ENCODE results near the gene HEMGN. TPM values are rescaled to one million over a fixed set of nuclear protein-coding genes. Genes with fewer than 3 reads are reported as not detected.

HEMGN gene
- total RNA-seq (1 to 10 TPM in 1 of 10 donors, under 1 TPM in 3, not detected in 6; 0.11 to 1.1 (median 0.19) TPM), polyA plus RNA-seq (not detected)
- long read RNA-seq, donor 1, result 0 reads
- long read RNA-seq, donor 2, result 0 reads
- long read RNA-seq, donor 3, result 0 reads

DNA sequence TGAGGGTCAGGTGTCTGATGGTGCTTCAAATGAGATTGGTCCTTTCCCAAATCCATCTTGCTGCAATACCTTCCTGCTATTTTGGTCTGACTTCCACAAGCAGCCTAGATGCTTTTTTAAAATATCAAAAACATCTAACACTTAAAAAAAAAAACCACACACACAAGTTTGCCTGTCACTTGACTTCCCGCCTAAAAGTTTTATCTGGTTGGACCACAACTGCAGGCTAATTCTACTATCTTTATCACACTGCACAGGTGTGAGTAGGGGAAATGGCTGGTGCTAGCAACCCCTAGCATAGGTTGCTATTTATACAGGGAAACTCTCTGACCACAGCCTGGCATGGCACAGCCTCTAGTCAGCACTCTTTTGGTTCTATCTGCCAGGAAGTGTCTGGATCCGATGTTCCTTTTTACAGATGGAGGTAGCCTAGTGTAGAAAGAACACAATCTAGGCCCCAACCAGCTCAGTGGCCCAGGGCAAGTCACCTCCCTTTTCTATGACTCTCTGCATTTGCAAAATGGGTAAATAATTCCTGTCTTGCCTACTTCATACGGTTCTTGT lies at the start of gene HEMGN:
Gene HEMGN, minus strand, starts transcription at position 92 of the 564 bp plus-strand sequence. Its CDS starts 36 bp downstream, at position 56.
- Histone ChIP-seq H3K27ac (no peak within 1 kb of the TSS), H3K4me3 (no peak within 1 kb of the TSS), H3K9me3 (no peaks in the 10 kb centered on the region), H3K4me1 (no peaks in the 10 kb centered on the region), H3K36me3 (no peaks in the 10 kb centered on the region), H3K27me3 (peaks cover 0 to 49% (median 24%) of the 10 kb centered on the region in 7 donors)
- DNase-seq (no peak), ATAC-seq (no peak)
- intact Hi-C loops (cut with DNase I), result loop anchor here in 2 of 10 donors (5.0 to 10.0 kb wide), 2 partner anchors 87 to 334 kb away; no protein-coding TSS in a partner anchor
- WGBS, 2 donors, result 60 to 63% methylated on average over 3 of the region's 3 CpGs
- no peak for TF ChIP-seq CTCF (IDR thresholded peaks at IDR 0.05)

- Histone ChIP-seq H3K4me3 (no peak overlapping the region), H3K27me3 (no peaks in the 10 kb centered on the region), H3K27ac (no peak overlapping the region), H3K9me3 (no peaks in the 10 kb centered on the region), H3K36me3 (no peaks in the 10 kb centered on the region), H3K4me1 (peaks cover 0 to 76% (median 60%) of the 10 kb centered on the region in 9 donors)
- TF ChIP-seq CTCF (IDR thresholded peaks at IDR 0.05), result no peak
- WGBS, 2 donors, result 86 to 92% methylated on average over 5 of the region's 5 CpGs
- ATAC-seq, result no peak
- no peak for DNase-seq
- intact Hi-C loops (cut with DNase I), result loop anchor here in 3 of 10 donors (2.0 to 10.0 kb wide), 2 partner anchors 47 kb away; no protein-coding TSS in a partner anchor
Measured at GRCh38 chr9:97987487-97987886, 49.5 kb upstream of the HEMGN start.

GRCh38 chr9:97985058-97985861 lies 47.3 kb upstream of the HEMGN start:
- peak overlapping the region; percentile 75 to 100 (median 96) for H3K4me3 ChIP-seq
- 15 to 19% methylated on average over 59 of the region's 59 CpGs for WGBS, 2 donors
- H3K27me3 ChIP-seq, result no peaks in the 10 kb centered on the region
- intact Hi-C loops (cut with DNase I), result loop anchor here in 2 of 10 donors (10.0 kb wide), 1 partner anchor 50 kb away; no protein-coding TSS in a partner anchor
- H3K36me3 ChIP-seq, result no peaks in the 10 kb centered on the region
- H3K9me3 ChIP-seq, result no peaks in the 10 kb centered on the region
- no peak for ATAC-seq
- peak in 1 of 9 donors; percentile 2 for TF ChIP-seq CTCF (IDR thresholded peaks at IDR 0.05)
- DNase-seq, result peak in 1 of 2 donors; percentile 19
- H3K27ac ChIP-seq, result peak overlapping the region; percentile 95 to 100 (median 98)
- peaks cover 0 to 78% (median 54%) of the 10 kb centered on the region in 9 donors for H3K4me1 ChIP-seq

Measured in heart right ventricle (tissue), 16 donors.